ENCODE results near the gene CYS1. TPM values are rescaled to one million over a fixed set of nuclear protein-coding genes. Genes with fewer than 3 reads are reported as not detected.
"Not testable (repeated sequence)": the region's sequence is repeated elsewhere in the genome, so short reads cannot be mapped to it uniquely, and the experiment has no call there.

The CYS1 gene
- total RNA-seq, 2 experiments from 2014 or later = 0.11 to 0.14 TPM

GRCh38 chr2:10119027-10119325 lies 38.8 kb upstream of the CYS1 start:
- POLR2A ChIA-PET = interaction anchor here (0.6 to 2.4 kb wide), 5 partner anchors 9 to 449 kb away, joined by 3 to 7 read pairs (median 4); partner anchors contain the start of genes CYS1 and ODC1
- no peak overlapping the region for H3K27ac Mint-ChIP-seq
- no peaks in the 10 kb centered on the region for H3K27me3 Mint-ChIP-seq
- H3K36me3 Mint-ChIP-seq = peaks cover 15% of the 10 kb centered on the region
- peaks cover 22% of the 10 kb centered on the region for H3K4me1 Mint-ChIP-seq
- H3K4me3 Mint-ChIP-seq = peak overlapping the region; percentile 16
- no peaks in the 10 kb centered on the region for H3K9me3 Mint-ChIP-seq
- ATAC-seq (ENCODE audit: low read depth) = no peak
- DNase-seq = no peak

GRCh38 chr2:10109311-10109710 lies 29.1 kb upstream of the CYS1 start:
- Mint-ChIP-seq H3K36me3 (peaks cover 2% of the 10 kb centered on the region), H3K9me3 (no peaks in the 10 kb centered on the region), H3K27ac (no peak overlapping the region), H3K4me3 (no peak overlapping the region), H3K4me1 (peaks cover 2% of the 10 kb centered on the region), H3K27me3 (peaks cover 10% of the 10 kb centered on the region)
- ATAC-seq (ENCODE audit: low read depth) (no peak), DNase-seq (no peak)
- POLR2A ChIA-PET = no interaction called here

GRCh38 chr2:10104906-10105305 lies 24.7 kb upstream of the CYS1 start:
- ATAC-seq (ENCODE audit: low read depth); H3K4me1 Mint-ChIP-seq: not testable (repeated sequence)

GRCh38 chr2:10103179-10103578 lies 23.0 kb upstream of the CYS1 start:
- Mint-ChIP-seq H3K4me3 (no peak overlapping the region), H3K36me3 (no peaks in the 10 kb centered on the region), H3K27ac (no peak overlapping the region), H3K9me3 (no peaks in the 10 kb centered on the region), H3K27me3 (peaks cover 19% of the 10 kb centered on the region), H3K4me1 (peaks cover 2% of the 10 kb centered on the region)
- POLR2A ChIA-PET = no interaction called here
- DNase-seq = no peak
- no peak for ATAC-seq (ENCODE audit: low read depth)

More at GRCh38 chr2:10104906-10105305, 24.7 kb upstream of the CYS1 start:
- H3K27me3 Mint-ChIP-seq = peaks cover 19% of the 10 kb centered on the region
- H3K4me3 Mint-ChIP-seq, DNase-seq, H3K27ac Mint-ChIP-seq, POLR2A ChIA-PET, H3K9me3 Mint-ChIP-seq, H3K36me3 Mint-ChIP-seq: not testable (repeated sequence)

GRCh38 chr2:10101491-10101890 lies 21.3 kb upstream of the CYS1 start:
- POLR2A ChIA-PET = no interaction called here
- H3K27ac Mint-ChIP-seq = no peak overlapping the region
- no peaks in the 10 kb centered on the region for H3K36me3 Mint-ChIP-seq
- DNase-seq (no peak), ATAC-seq (ENCODE audit: low read depth) (no peak)
- no peak overlapping the region for H3K4me3 Mint-ChIP-seq
- peaks cover 2% of the 10 kb centered on the region for H3K4me1 Mint-ChIP-seq
- H3K27me3 Mint-ChIP-seq = peaks cover 20% of the 10 kb centered on the region
- H3K9me3 Mint-ChIP-seq = no peaks in the 10 kb centered on the region

GRCh38 chr2:10097352-10098148 lies 17.3 kb upstream of the CYS1 start:
- Mint-ChIP-seq H3K4me1 (peaks cover 3% of the 10 kb centered on the region), H3K4me3 (no peak overlapping the region), H3K9me3 (peaks cover 2% of the 10 kb centered on the region), H3K36me3 (no peaks in the 10 kb centered on the region), H3K27ac (no peak overlapping the region), H3K27me3 (peaks cover 42% of the 10 kb centered on the region)
- DNase-seq (peak; percentile 54), ATAC-seq (ENCODE audit: low read depth) (peak; percentile 76)
- POLR2A ChIA-PET = interaction anchor here (1.1 to 1.6 kb wide), 2 partner anchors 21 to 25 kb away, joined by 3 to 6 read pairs; no protein-coding TSS in a partner anchor

GRCh38 chr2:10096641-10097040 lies 16.4 kb upstream of the CYS1 start:
- no peak for ATAC-seq (ENCODE audit: low read depth)
- no peak for DNase-seq
- POLR2A ChIA-PET = interaction anchor here (0.6 to 1.6 kb wide), 3 partner anchors 22 to 369 kb away, joined by 3 to 6 read pairs (median 3); no protein-coding TSS in a partner anchor
- Mint-ChIP-seq H3K27me3 (peaks cover 48% of the 10 kb centered on the region), H3K4me1 (peaks cover 3% of the 10 kb centered on the region), H3K4me3 (no peak overlapping the region), H3K36me3 (no peaks in the 10 kb centered on the region), H3K27ac (no peak overlapping the region), H3K9me3 (peaks cover 5% of the 10 kb centered on the region)

- no peaks in the 10 kb centered on the region for H3K36me3 Mint-ChIP-seq
- H3K4me3 Mint-ChIP-seq = no peak overlapping the region
- DNase-seq (no peak), ATAC-seq (ENCODE audit: low read depth) (no peak)
- POLR2A ChIA-PET = no interaction called here
- H3K4me1 Mint-ChIP-seq = peaks cover 8% of the 10 kb centered on the region
- peaks cover 52% of the 10 kb centered on the region for H3K27me3 Mint-ChIP-seq
- peaks cover 5% of the 10 kb centered on the region for H3K9me3 Mint-ChIP-seq
- H3K27ac Mint-ChIP-seq = no peak overlapping the region
These were observed 15.0 kb upstream of the CYS1 start for GRCh38 chr2:10095175-10095574.

GRCh38 chr2:10094271-10094814 lies 14.1 kb upstream of the CYS1 start:
- Mint-ChIP-seq H3K36me3 (no peaks in the 10 kb centered on the region), H3K9me3 (peaks cover 5% of the 10 kb centered on the region), H3K27me3 (peaks cover 57% of the 10 kb centered on the region), H3K4me1 (peaks cover 8% of the 10 kb centered on the region), H3K4me3 (no peak overlapping the region), H3K27ac (no peak overlapping the region)
- no peak for DNase-seq
- POLR2A ChIA-PET = interaction anchor here (0.7 kb wide), 1 partner anchor 23 kb away, joined by 3 read pairs; no protein-coding TSS in a partner anchor
- no peak for ATAC-seq (ENCODE audit: low read depth)

- not testable (repeated sequence) for H3K27ac Mint-ChIP-seq; H3K4me1 Mint-ChIP-seq; ATAC-seq (ENCODE audit: low read depth); H3K9me3 Mint-ChIP-seq; H3K36me3 Mint-ChIP-seq; DNase-seq
- H3K27me3 Mint-ChIP-seq = peaks cover 71% of the 10 kb centered on the region
- POLR2A ChIA-PET = interaction anchor here (2.9 kb wide), 1 partner anchor 18 kb away, joined by 11 read pairs; no protein-coding TSS in a partner anchor
- H3K4me3 Mint-ChIP-seq = peak overlapping the region; percentile 84
These were observed 11.7 kb upstream of the CYS1 start for GRCh38 chr2:10091889-10092244.

- POLR2A ChIA-PET = interaction anchor here (2.9 kb wide), 1 partner anchor 18 kb away, joined by 11 read pairs; no protein-coding TSS in a partner anchor
- Mint-ChIP-seq H3K4me3 (peak overlapping the region; percentile 84), H3K27me3 (peaks cover 76% of the 10 kb centered on the region), H3K36me3 (no peaks in the 10 kb centered on the region), H3K4me1 (peaks cover 8% of the 10 kb centered on the region), H3K9me3 (peaks cover 5% of the 10 kb centered on the region), H3K27ac (no peak overlapping the region)
- DNase-seq (peak; percentile 56), ATAC-seq (ENCODE audit: low read depth) (peak; percentile 67)
These were observed 11.1 kb upstream of the CYS1 start for GRCh38 chr2:10091182-10091888.

GRCh38 chr2:10089565-10090190 lies 9.5 kb upstream of the CYS1 start:
- no peak overlapping the region for H3K27ac Mint-ChIP-seq
- POLR2A ChIA-PET = interaction anchor here (2.9 kb wide), 1 partner anchor 16 kb away, joined by 11 read pairs; no protein-coding TSS in a partner anchor
- no peaks in the 10 kb centered on the region for H3K36me3 Mint-ChIP-seq
- peaks cover 76% of the 10 kb centered on the region for H3K27me3 Mint-ChIP-seq
- H3K9me3 Mint-ChIP-seq = peaks cover 5% of the 10 kb centered on the region
- no peak for DNase-seq
- no peak for ATAC-seq (ENCODE audit: low read depth)
- H3K4me1 Mint-ChIP-seq = peaks cover 10% of the 10 kb centered on the region
- H3K4me3 Mint-ChIP-seq = no peak overlapping the region

- POLR2A ChIA-PET = no interaction called here
- ATAC-seq (ENCODE audit: low read depth) = no peak
- H3K36me3 Mint-ChIP-seq = no peaks in the 10 kb centered on the region
- no peak for DNase-seq
- H3K4me3 Mint-ChIP-seq = no peak overlapping the region
- H3K4me1 Mint-ChIP-seq = peaks cover 6% of the 10 kb centered on the region
- H3K27me3 Mint-ChIP-seq = peaks cover 81% of the 10 kb centered on the region
- peaks cover 2% of the 10 kb centered on the region for H3K9me3 Mint-ChIP-seq
- H3K27ac Mint-ChIP-seq = no peak overlapping the region
These were observed 7.1 kb upstream of the CYS1 start for GRCh38 chr2:10087360-10087759.

Data from activated naive CD8-positive, alpha-beta T cell treated with anti-CD3 and anti-CD28 coated beads, Interleukin-2, amount 10 ng/mL, durations not matched to agents 7 days and 5 days (primary cell).